ENCODE data around the gene HAGHL. TPM values are rescaled to one million over a fixed set of nuclear protein-coding genes. Genes with fewer than 3 reads are reported as not detected.

HAGHL gene
- total RNA-seq, 1 experiment from 2014 or later: 74.8 TPM

DNA sequence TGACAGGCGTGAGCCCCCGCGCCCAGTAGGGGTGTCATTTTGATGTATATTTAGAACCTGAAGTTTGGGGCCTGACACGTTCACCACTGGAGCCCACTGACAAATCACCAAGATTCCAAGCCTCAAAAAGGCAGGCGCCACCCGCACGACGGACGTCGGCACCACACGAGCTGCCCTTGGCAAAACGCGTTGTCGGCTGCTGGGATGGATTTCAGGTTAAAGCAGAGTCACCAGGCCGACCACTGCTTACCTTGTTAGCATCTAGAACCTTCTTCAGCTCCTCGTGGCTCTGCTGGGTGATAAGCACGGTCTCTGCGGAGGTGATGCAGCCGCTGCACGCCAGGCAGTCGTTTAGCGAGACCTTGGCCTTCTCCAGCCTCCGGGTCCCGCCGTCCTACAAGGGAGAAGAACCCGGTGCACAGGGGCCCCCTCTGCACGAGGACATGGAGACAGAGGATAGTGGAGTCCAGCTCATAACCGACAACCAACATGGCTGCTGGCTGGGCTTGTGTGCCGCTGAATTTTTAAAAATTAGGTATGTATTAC lies 10.1 kb downstream of the HAGHL start:
- Histone ChIP-seq H3K4me3 (replicated peaks in 1 of 2; ENCODE audit: low read depth in 1 of 2, low read length in 2 of 2) (no peak overlapping the region), H3K27me3 (ENCODE audit: insufficient read depth, low read length) (no peaks in the 10 kb centered on the region), H3K27ac (ENCODE audit: low read depth, low read length) (no peak overlapping the region; the same call in 1 of the 2 replicates), H3K9ac (ENCODE audit: low read length) (no peak overlapping the region), H3K9me3 (ENCODE audit: control insufficient read depth in 1 of 2, insufficient read depth in 1 of 2, low read depth in 1 of 2, low read length in 2 of 2) (no peaks in the 10 kb centered on the region), H3K4me2 (ENCODE audit: low read length) (no peak overlapping the region), H3K79me2 (ENCODE audit: insufficient read depth, low read length) (peaks cover 12% of the 10 kb centered on the region; the same call in 1 of the 2 replicates), H3K9me2 (ENCODE audit: insufficient read depth) (no peaks in the 10 kb centered on the region), H2AFZ (ENCODE audit: low read depth, low read length, poor library complexity, severe bottlenecking) (no peak overlapping the region), H3K36me3 (ENCODE audit: control insufficient read depth in 1 of 2, insufficient read depth in 2 of 2, low read length in 2 of 2) (peaks cover 6 to 18% of the 10 kb centered on the region in 2 experiments), H3K4me1 (ENCODE audit: control insufficient read depth in 1 of 2, insufficient read depth in 2 of 2, low read length in 2 of 2) (peaks cover 5 to 16% of the 10 kb centered on the region in 2 experiments), H4K20me1 (ENCODE audit: insufficient read depth) (no peaks in the 10 kb centered on the region)
- BruUV-seq (replicated peaks): no TSS peak
- ChIA-PET POLR2A (no interaction called here), CTCF (no interaction called here), RAD21 (ENCODE audit: low non-redundant PET in 1 of 2, low total read pairs in 2 of 2, uncharacterized antibody in 2 of 2, unreplicated experiment in 2 of 2) (no interaction called here)
- intact Hi-C loops (cut with micrococcal nuclease): no loop called here
- DNase-seq (ENCODE audit: low read depth, low spot score): no peak
- no peak for ATAC-seq
- TF ChIP-seq TCF7L2 (IDR thresholded peaks at IDR 0.05; ENCODE audit: borderline replicate concordance, extremely low read depth, insufficient read depth, insufficient read length) (no peak), SRF (IDR thresholded peaks at IDR 0.05; ENCODE audit: low read depth) (no peak), EGR1 (IDR thresholded peaks at IDR 0.05; ENCODE audit: low read depth) (no peak), JUND (IDR thresholded peaks at IDR 0.05) (no peak), POLR2AphosphoS5 (IDR thresholded peaks at IDR 0.05; ENCODE audit: low read depth, low read length) (no peak), RAD21 (IDR thresholded peaks at IDR 0.05; ENCODE audit: low read depth) (no peak), EZH2phosphoT487 (IDR thresholded peaks at IDR 0.05; ENCODE audit: borderline replicate concordance) (no peak)
- TF ChIP-seq, protein P1, sequence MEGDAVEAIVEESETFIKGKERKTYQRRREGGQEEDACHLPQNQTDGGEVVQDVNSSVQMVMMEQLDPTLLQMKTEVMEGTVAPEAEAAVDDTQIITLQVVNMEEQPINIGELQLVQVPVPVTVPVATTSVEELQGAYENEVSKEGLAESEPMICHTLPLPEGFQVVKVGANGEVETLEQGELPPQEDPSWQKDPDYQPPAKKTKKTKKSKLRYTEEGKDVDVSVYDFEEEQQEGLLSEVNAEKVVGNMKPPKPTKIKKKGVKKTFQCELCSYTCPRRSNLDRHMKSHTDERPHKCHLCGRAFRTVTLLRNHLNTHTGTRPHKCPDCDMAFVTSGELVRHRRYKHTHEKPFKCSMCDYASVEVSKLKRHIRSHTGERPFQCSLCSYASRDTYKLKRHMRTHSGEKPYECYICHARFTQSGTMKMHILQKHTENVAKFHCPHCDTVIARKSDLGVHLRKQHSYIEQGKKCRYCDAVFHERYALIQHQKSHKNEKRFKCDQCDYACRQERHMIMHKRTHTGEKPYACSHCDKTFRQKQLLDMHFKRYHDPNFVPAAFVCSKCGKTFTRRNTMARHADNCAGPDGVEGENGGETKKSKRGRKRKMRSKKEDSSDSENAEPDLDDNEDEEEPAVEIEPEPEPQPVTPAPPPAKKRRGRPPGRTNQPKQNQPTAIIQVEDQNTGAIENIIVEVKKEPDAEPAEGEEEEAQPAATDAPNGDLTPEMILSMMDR (IDR thresholded peaks at IDR 0.05 in 2 of 3, conservative IDR thresholded peaks at IDR 0.05 in 1 of 3; ENCODE audit: borderline replicate concordance in 1 of 3, insufficient read depth in 1 of 3, low read depth in 2 of 3, low read length in 2 of 3): no peak
- TF ChIP-seq, protein P2, sequence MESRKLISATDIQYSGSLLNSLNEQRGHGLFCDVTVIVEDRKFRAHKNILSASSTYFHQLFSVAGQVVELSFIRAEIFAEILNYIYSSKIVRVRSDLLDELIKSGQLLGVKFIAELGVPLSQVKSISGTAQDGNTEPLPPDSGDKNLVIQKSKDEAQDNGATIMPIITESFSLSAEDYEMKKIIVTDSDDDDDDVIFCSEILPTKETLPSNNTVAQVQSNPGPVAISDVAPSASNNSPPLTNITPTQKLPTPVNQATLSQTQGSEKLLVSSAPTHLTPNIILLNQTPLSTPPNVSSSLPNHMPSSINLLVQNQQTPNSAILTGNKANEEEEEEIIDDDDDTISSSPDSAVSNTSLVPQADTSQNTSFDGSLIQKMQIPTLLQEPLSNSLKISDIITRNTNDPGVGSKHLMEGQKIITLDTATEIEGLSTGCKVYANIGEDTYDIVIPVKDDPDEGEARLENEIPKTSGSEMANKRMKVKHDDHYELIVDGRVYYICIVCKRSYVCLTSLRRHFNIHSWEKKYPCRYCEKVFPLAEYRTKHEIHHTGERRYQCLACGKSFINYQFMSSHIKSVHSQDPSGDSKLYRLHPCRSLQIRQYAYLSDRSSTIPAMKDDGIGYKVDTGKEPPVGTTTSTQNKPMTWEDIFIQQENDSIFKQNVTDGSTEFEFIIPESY (IDR thresholded peaks at IDR 0.05; ENCODE audit: extremely low read depth, insufficient replicate concordance, low read length): no peak
- TF ChIP-seq, protein P3, sequence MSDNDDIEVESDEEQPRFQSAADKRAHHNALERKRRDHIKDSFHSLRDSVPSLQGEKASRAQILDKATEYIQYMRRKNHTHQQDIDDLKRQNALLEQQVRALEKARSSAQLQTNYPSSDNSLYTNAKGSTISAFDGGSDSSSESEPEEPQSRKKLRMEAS (IDR thresholded peaks at IDR 0.05): no peak
